GM12873 (cell line): ENCODE results near the gene BMPER.

Experiments used
- TF ChIP-seq, protein P1 (sequence below): IDR thresholded peaks from 2 replicates; pipeline ENCODE4 v1.5.1; 2012; ENCODE audit warnings: low read depth, mild to moderate bottlenecking, moderate library complexity, low read length, control low read depth; ENCODE audit not compliant: insufficient read depth; ENCODE audit errors: missing control alignments

The BMPER gene

DNA sequence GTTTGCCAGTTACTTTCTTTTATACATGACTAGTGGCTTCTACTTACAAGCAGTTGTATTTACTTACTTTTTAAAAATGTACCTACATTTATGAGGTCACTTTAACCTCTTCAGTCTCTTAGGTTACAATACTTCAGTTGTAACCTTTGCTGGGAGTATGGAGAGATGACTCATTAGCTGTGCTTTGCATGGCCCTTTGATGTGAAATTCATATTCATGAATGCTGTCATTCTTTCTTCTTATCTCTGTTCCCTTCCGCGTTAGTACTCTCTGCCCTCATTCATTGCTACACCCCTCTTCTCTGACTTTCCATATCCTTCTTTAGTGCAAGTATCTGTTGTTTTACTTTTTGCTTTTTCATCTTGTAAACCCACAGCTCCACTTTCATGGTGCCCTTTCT, 164.3 kb downstream of the BMPER start:
- TF ChIP-seq, protein P1, sequence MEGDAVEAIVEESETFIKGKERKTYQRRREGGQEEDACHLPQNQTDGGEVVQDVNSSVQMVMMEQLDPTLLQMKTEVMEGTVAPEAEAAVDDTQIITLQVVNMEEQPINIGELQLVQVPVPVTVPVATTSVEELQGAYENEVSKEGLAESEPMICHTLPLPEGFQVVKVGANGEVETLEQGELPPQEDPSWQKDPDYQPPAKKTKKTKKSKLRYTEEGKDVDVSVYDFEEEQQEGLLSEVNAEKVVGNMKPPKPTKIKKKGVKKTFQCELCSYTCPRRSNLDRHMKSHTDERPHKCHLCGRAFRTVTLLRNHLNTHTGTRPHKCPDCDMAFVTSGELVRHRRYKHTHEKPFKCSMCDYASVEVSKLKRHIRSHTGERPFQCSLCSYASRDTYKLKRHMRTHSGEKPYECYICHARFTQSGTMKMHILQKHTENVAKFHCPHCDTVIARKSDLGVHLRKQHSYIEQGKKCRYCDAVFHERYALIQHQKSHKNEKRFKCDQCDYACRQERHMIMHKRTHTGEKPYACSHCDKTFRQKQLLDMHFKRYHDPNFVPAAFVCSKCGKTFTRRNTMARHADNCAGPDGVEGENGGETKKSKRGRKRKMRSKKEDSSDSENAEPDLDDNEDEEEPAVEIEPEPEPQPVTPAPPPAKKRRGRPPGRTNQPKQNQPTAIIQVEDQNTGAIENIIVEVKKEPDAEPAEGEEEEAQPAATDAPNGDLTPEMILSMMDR = no peak

DNA sequence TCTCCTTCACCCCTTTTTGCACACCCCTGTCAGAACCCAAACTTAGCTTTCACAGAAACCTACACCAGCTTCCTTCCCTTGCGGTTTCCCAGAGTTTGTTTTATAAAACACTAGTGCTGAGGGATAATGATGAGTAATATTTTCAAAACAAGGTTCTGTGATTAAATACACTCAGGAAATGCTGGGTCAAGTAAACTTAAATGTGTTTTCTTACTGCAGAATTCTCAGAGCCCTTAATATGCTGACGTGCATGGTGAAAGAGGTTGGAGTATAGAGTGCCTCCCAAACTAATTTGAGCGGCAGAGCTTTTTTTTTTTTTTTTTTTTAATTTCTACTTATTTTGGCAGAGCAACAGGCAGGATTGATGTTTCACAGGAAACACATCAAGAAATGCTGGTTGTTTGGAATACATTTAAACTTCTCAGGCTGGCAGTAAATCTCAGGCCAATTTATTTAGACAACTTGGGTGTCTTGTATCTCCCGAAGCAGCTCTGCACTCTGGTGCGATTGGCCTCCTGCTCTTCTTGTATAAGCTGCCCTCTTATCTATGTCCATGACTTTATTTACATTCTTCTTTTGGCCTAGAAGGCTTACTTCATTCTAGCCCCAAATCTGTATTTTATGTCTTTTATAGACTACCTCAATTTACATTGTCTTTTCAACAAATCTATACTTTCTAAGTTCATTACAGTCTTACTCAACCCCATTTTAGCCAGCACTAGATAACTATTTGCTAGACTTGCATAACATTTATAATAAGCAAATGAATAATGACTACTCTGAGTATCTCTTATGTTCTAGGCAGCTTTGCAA, 165.4 kb downstream of the BMPER start:
- TF ChIP-seq, protein P1 = no peak

DNA sequence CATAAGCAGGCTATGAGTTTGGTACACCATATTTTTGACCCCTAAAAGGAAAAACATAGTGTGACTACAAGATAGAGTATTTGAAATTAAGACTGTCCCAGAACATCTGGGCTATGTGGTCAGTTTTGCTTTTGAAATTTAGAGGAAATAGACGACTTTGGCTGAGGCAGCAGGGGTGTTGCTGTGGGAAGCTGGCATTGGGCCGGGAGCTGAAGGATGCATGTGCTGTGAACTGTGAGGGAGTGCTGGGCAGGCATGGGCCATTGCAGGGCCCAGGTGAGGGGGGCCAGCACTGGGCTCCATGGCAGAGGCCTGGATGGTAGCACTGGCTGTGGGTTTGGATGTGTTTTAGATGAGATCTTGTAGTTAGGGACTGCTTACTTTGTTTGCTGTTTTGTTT, 168.3 kb downstream of the BMPER start:
- TF ChIP-seq, protein P1 = no peak

DNA sequence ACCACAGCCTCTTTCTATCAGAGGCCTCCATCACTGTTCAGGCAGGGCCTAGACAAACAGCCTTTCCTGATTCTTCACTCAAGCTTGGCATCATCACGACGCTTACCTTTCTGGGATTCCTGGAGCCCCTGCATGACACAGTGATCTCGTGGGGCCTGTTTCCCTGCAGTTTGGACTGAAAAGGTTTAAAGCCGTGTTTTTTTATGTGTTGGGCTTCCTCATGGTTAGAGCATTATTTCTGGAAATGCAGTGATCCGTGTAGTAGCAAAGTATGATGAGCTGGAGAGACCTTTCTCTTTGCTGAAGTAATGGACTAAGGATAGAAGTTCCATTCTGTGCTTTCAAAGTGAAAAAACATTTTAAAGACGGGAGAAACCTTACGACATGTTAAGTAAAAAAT, 169.1 kb downstream of the BMPER start:
- TF ChIP-seq, protein P1 = no peak

DNA sequence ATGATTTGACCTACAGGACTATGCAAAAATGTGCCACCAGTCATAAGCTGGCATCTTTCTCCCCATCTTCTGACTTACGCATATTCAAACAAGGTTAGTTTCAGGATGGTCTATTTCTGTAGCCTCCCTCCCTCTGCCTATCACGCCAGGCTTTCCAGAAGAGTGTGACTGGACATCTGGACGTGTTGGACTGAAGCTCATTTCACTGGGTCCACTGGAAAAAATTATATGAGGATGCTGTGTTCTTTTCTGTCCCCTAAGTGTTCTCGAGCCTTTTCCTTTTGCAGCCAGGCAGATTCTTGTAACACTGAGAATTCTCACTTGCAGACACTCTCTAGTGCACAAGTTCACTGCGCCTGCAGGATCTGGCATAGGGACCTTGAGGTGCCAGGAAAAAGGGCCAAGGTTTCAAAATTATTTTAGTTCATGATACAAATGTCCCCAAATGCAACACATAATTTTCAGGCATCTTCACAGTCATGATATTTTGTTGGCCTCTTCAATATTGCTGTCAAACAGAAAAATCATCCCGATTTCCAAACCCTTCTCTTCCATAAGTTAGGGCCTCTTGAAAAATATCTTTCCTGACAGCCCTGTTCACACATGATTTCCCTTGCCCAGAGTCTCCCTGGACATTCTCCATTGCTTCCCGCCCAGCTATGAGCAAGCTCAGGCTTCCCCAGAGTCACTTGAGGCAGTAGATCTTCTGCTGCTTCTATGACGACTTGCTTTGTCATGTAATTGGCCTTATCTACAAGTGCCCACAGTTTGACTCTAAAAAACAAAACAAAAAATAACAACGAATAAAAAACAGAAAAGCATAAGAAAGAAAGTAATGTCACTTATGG, 170.4 kb downstream of the BMPER start:
- TF ChIP-seq, protein P1 = no peak

DNA sequence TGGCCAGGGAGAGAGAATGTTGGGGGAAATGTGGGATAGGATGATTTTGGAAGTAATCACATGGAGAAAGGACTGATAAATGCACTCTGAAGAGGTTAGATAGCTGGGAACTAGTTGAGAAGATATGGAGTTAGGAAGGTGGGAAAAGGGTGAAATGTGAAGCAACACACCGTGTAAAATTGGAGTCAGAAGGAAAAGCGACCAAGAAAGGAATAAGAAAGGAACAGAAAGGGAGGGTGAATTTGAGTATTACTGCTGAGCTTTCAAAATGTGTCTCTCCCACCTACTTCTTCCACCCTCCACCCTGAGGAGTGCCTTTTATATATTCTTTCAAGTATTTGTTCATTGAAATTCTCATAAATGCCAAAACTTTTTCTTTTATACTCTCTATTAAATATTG, 171.8 kb downstream of the BMPER start:
- TF ChIP-seq, protein P1 = no peak

DNA sequence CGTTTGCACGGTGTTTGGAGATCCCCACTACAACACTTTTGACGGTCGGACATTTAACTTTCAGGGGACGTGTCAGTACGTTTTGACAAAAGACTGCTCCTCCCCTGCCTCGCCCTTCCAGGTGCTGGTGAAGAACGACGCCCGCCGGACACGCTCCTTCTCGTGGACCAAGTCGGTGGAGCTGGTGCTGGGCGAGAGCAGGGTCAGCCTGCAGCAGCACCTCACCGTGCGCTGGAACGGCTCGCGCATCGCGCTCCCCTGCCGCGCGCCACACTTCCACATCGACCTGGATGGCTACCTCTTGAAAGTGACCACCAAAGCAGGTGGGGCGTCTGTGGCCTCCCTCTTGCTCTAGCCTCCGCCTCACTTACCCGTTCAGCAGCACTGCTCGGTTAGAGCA, 173.5 kb downstream of the BMPER start:
- TF ChIP-seq, protein P1 = no peak
